Ovary (tissue), 9 donors: ENCODE measurements around the gene PIK3C2G. TPM values are rescaled to one million over a fixed set of nuclear protein-coding genes. Genes with fewer than 3 reads are reported as not detected.

Experiments
- DNase-seq, 5 donors: peaks; one replicate each; pipeline ENCODE4 v3.0.0-alpha.2; 2019 to 2020
- H3K27ac ChIP-seq, 2 donors: fragments of 200-600 bp; one replicate each; pipeline versions ENCODE4 v1.5.1 to v1.8.0; 2019 to 2022
- H3K27me3 ChIP-seq: fragments of 200-600 bp; one replicate; pipeline ENCODE4 v1.8.0; 2022
- H3K36me3 ChIP-seq: fragments of 200-600 bp; sonication (generic); one replicate; pipeline ENCODE4 v1.5.1; 2019
- H3K4me1 ChIP-seq: one replicate; pipeline ENCODE4 v1.8.1; 2013; ENCODE audit warnings: mild to moderate bottlenecking, moderate library complexity; ENCODE audit not compliant: insufficient read depth
- H3K4me3 ChIP-seq: fragments of 200-600 bp; sonication (generic); one replicate; pipeline ENCODE4 v1.5.1; 2017
- H3K9me3 ChIP-seq, 2 donors: fragments of 200-600 bp in 1 of 2; sonication (generic) in 1 of 2; one replicate each; pipeline versions ENCODE4 v1.5.1 to v1.8.1; 2013 to 2019; ENCODE audit warnings: mild to moderate bottlenecking in 1 of 2, moderate library complexity in 1 of 2
- EP300 ChIP-seq: sonication (generic); formaldehyde crosslinking; IDR thresholded peaks from one replicate; pipeline ENCODE4 v1.6.1; 2017; ENCODE audit warnings: antibody characterized with exemption
- POLR2A ChIP-seq: fragments of 450-650 bp; IDR thresholded peaks from one replicate; pipeline ENCODE4 v1.6.1; 2017; ENCODE audit warnings: antibody characterized with exemption, mild to moderate bottlenecking, moderate library complexity
- WGBS, 3 donors: extraction: QIAGEN DNeasy Blood & Tissue Kit in 1 of 3; methylation state at CpG; one replicate each; pipeline versions ENCODE4 v1.1.5 to v1.1.7; 2013 to 2017; 5-methylcytosine and 5-hydroxymethylcytosine counted together
- intact Hi-C, 4 donors: fragments of 100-400 bp; cut with DNase I; formaldehyde crosslinking; loops; one replicate each; pipeline versions ENCODE4 v1.11.0 to v1.15.1; 2022 to 2023
- polyA plus RNA-seq, 2 donors: library from polyadenylated mRNA; stranded (reverse); fragments of 200-250 nt in 1 of 2; fragments of 350-450 nt in 1 of 2; fragmentation: Illumina TruSeq in 1 of 2; extraction: RNeasy Lipid Tissue Mini Kit (QIAGEN cat#74804) in 1 of 2; gene quantifications; one replicate each; pipeline ENCODE4 v1.2.3, GENCODE V29; 2013 to 2014
- total RNA-seq, 7 donors: library from RNA; depleted of rRNA in 2 of 7; stranded (reverse); fragments of >200 nt in 2 of 7; fragmentation: NEBNext Ultra II Directional in 3 of 7; extraction: Animal tissue kit (Norgen Biotek cat#: 25700) in 3 of 7; gene quantifications; one replicate each; pipeline versions ENCODE4 v1.1.0 to v1.2.4, GENCODE V29; 2016 to 2023
- TF ChIP-seq, protein P1 (sequence below), 3 donors: fragments of 450-650 bp in 2 of 3; fragments of 200-600 bp in 1 of 3; IDR thresholded peaks; one replicate each; pipeline versions ENCODE4 v1.5.1 to v1.8.0; 2016 to 2022; ENCODE audit warnings: antibody characterized with exemption in 3 of 3, mild to moderate bottlenecking in 1 of 3
- donor health status: DM: no; HTN: no; CAD: no; lungs with moderate emphysema.
- donor health status: DM: no; HTN: no; CAD: no.
- donor health status: Bipolar disorder and iron deficiency.
- donor health status: DM: yes; HTN: yes; CAD: no.
- donor health status: DM: no; HTN: no; CAD: no.
- donor health status: DM: yes; HTN: yes; CAD: no.

PIK3C2G gene
- total and polyA plus RNA-seq, 9 donors: 0.02 to 1.6 (median 0.07) TPM; not detected in 4

DNA sequence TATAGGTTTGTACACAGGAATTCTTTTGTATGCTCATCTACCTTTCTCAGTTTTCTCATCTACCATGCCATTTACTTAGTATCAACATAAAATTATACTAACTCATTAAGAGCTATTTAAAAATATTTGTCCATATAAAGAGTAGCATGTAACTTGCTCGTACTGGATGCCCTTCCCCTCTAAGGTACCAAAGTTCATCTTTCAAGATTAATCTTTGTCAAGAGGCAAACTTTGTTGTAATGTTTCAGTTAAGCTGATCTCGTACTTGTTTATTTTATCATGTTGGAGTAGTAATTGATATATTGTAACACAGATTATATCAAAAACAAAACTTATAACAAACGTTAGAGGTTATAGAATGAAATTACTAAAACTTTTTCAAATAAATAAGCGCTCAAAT lies 128.5 kb downstream of the PIK3C2G start:
- H3K4me3 ChIP-seq: no peak overlapping the region
- H3K27me3 ChIP-seq: peaks cover under 1% of the 10 kb centered on the region
- intact Hi-C loops: no loop called here
- no peaks in the 10 kb centered on the region for H3K4me1 ChIP-seq
- TF ChIP-seq EP300: no peak
- TF ChIP-seq, protein P1, sequence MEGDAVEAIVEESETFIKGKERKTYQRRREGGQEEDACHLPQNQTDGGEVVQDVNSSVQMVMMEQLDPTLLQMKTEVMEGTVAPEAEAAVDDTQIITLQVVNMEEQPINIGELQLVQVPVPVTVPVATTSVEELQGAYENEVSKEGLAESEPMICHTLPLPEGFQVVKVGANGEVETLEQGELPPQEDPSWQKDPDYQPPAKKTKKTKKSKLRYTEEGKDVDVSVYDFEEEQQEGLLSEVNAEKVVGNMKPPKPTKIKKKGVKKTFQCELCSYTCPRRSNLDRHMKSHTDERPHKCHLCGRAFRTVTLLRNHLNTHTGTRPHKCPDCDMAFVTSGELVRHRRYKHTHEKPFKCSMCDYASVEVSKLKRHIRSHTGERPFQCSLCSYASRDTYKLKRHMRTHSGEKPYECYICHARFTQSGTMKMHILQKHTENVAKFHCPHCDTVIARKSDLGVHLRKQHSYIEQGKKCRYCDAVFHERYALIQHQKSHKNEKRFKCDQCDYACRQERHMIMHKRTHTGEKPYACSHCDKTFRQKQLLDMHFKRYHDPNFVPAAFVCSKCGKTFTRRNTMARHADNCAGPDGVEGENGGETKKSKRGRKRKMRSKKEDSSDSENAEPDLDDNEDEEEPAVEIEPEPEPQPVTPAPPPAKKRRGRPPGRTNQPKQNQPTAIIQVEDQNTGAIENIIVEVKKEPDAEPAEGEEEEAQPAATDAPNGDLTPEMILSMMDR (IDR thresholded peaks at IDR 0.05): no peak
- no peak for TF ChIP-seq POLR2A
- DNase-seq: no peak
- no peak overlapping the region for H3K27ac ChIP-seq
- 80 to 86% (median 83%) methylated on average over 4 of the region's 4 CpGs for WGBS, 3 donors
- H3K36me3 ChIP-seq: no peaks in the 10 kb centered on the region
- H3K9me3 ChIP-seq: no peaks in the 10 kb centered on the region

DNA sequence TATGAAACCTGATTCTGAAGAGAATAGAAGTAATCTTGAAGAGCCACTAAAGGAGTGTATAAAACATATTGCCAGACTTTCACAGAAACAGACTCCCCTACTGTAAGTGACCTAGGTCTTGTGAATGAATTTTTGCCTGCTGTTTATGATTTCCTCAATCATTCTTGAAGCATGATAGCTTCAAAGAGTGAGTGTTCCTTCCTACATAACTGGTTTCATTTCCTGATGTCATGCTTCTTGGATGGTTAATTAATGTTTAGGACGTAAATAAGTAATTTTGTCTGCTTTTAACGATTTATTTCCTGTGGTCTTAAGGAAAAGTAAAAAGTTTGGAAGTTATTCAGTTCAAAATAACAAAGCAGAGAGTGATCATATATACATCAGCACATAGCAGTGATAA lies 129.8 kb downstream of the PIK3C2G start:
- TF ChIP-seq POLR2A (no peak), EP300 (no peak)
- TF ChIP-seq, protein P1 (IDR thresholded peaks at IDR 0.05): no peak
- Histone ChIP-seq H3K27me3 (no peaks in the 10 kb centered on the region), H3K36me3 (no peaks in the 10 kb centered on the region), H3K4me3 (no peak overlapping the region), H3K27ac (no peak overlapping the region), H3K9me3 (no peaks in the 10 kb centered on the region), H3K4me1 (no peaks in the 10 kb centered on the region)
- DNase-seq: no peak
- 47 to 62% (median 60%) methylated on average over 2 of the region's 2 CpGs for WGBS, 3 donors
- intact Hi-C loops: no loop called here

DNA sequence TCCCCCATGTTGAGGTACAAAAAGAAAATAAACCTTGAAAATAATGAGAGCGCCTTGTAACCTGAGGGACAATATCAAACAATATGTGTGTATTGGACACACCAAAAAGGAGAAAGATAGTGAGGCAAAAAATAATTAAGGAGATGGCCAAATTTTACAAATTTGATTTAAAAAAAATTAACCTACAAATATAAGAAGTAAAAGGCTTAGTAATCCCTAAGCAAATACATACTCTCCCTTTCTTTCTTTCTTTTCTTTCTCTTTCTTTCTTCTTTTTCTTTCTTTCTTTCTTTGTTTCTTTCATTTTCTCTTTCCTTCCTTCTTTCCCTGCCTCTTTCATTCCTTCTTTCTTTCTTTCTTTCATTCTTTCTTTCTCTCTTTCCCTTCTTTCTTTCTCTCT lies 133.4 kb downstream of the PIK3C2G start:
- no peak for TF ChIP-seq EP300
- no peak for TF ChIP-seq POLR2A
- TF ChIP-seq, protein P1 (IDR thresholded peaks at IDR 0.05): no peak

DNA sequence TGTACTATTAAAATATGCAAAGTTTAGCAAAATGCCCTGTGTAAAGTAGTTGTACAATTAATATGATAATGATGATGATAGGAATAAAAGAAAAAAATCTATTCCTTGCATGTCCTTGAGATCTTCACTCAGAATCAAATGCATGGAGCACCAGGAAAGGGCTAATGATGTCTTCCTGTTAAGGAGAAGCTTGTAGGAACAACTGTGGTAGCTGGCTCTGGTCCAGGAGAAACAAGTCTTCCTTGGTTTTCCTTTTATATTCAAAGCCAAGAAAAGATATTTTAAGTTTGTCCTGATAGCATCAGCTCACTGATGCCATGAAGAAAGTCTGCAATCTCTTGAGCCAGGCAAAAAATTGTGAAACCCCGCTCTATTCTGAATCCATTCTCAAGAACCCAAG lies 138.9 kb downstream of the PIK3C2G start:
- intact Hi-C loops: no loop called here
- TF ChIP-seq, protein P1 (IDR thresholded peaks at IDR 0.05): no peak
- TF ChIP-seq POLR2A: no peak
- TF ChIP-seq EP300: no peak
- DNase-seq: no peak
- no peaks in the 10 kb centered on the region for H3K36me3 ChIP-seq
- H3K27ac ChIP-seq: no peak overlapping the region
- no peaks in the 10 kb centered on the region for H3K9me3 ChIP-seq
- H3K4me3 ChIP-seq: no peak overlapping the region
- H3K4me1 ChIP-seq: peaks cover 1% of the 10 kb centered on the region
- H3K27me3 ChIP-seq: no peaks in the 10 kb centered on the region
- 81 to 96% (median 86%) methylated on average over 1 of the region's 1 CpG for WGBS, 3 donors

More for the DNA sequence above, 133.4 kb downstream of the PIK3C2G start:
- no peak overlapping the region for H3K4me3 ChIP-seq
- no peaks in the 10 kb centered on the region for H3K9me3 ChIP-seq
- 92 to 100% (median 98%) methylated on average over 1 of the region's 1 CpG for WGBS, 3 donors
- DNase-seq: no peak
- peaks cover 1% of the 10 kb centered on the region for H3K4me1 ChIP-seq
- no peak overlapping the region for H3K27ac ChIP-seq
- intact Hi-C loops: no loop called here
- H3K36me3 ChIP-seq: no peaks in the 10 kb centered on the region
- H3K27me3 ChIP-seq: no peaks in the 10 kb centered on the region
